IPS-11a (cell line): ENCODE data around the gene ATOH8.

Experiments used
- H3K4me3 ChIP-seq: one replicate; pipeline ENCODE4 v1.5.1; 2013; ENCODE audit warnings: low read depth, low read length, control low read depth

ATOH8 gene

GRCh38 chr2:85770369-85770768 is 16.6 kb downstream of the ATOH8 start:
- H3K4me3 ChIP-seq = no peak overlapping the region

DNA sequence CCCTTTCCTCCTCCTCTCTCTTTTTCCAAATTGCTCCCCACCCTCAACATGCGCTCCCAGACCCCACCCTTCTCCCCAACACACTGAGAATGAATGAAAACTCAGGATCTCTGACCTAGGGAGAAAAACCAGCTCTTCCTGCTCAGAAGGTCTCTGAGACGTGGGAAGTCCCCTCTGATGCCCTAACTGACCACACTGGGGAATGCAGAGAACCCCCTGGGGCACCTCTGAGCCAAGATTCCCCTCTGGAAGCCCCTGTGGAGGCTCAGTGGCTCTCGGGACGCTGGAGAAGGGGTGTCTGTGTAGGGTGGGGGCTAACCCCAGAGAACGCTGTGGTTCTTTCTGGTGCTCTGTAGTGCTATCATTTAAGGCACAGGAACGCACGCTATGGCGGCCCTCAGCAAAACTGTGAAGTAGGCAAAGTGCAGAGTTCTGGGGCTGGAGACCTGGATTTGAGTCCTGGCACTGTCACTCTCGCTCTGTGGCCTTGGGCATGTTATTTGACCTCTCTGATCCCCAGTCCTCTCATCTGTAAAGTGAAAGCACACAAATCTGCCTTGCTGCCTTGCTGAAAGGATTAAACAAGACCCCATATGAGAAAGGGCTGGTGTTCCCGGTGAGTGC is 17.1 kb downstream of the ATOH8 start:
- no peak overlapping the region for H3K4me3 ChIP-seq

DNA sequence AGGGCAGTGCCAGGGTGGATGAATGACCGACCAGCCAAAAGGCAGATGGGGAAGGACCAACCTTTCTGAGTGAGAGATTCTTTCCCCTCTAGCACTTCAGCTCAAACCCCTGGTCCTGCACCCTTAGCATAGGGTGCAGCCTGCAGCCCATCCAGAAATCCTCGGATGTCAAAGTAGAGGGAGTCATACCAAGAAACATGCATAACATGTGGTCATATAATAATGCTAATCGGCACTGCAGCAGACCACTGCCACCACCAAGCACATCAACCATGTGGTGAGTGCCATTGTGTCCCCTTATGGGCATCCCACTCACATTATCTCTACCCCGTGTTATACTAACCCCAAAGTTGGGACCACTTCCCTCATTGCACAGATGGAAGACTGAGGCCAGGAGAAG is 17.7 kb downstream of the ATOH8 start:
- no peak overlapping the region for H3K4me3 ChIP-seq

- no peak overlapping the region for H3K4me3 ChIP-seq
Measured at GRCh38 chr2:85772019-85772745, 18.4 kb downstream of the ATOH8 start.

GRCh38 chr2:85772841-85773491 is 19.2 kb downstream of the ATOH8 start:
- H3K4me3 ChIP-seq = no peak overlapping the region

GRCh38 chr2:85773692-85774091 is 19.9 kb downstream of the ATOH8 start:
- no peak overlapping the region for H3K4me3 ChIP-seq

GRCh38 chr2:85774126-85774978 is 20.6 kb downstream of the ATOH8 start:
- no peak overlapping the region for H3K4me3 ChIP-seq

DNA sequence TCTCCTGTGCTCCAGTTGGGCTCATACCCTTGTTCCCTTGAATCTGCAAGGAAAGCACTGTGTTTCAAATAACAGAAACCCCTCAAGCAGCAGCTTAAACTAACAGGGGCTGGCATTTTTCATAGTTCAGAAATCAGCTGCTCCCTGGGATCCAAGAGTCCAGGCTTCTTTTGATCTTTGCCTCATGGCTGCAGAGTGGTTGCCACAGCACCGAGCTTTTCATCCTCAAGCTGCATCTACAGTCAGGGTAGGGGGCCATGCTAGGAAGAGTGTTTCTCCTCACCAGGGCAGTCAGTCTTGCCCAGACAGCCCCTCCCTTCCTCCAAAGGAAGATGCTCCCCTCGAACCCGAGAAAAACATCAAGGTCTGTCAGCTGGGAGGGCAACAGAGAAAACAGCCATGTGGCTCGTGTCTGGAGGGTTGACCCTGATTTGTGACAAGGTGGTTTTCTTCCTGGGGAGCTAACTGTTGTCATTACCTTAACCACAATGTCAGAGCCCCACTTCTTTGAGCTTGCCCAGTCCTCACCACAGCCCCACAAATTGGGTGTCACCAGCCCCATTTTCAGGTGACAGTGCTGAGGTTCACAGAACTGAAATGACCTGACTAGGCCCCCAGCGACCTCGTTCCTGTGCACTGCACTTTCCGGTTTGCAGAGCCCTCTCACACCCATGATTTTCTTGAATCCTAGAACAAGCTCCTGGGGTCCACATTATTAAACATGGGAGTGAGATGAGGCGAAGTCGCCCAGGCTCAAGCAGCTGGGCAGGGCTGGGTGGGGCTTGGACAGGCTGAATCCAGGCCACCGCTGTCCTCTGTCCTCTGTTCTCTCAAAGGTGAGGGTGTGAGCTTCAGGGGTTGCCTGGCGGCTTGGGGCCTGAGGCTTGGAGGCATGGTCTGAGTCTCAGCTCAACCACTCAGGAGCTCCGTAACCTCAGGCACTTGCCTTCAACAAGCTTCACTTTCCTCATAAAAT is 21.9 kb downstream of the ATOH8 start:
- no peak overlapping the region for H3K4me3 ChIP-seq

- no peak overlapping the region for H3K4me3 ChIP-seq
Measured at GRCh38 chr2:85776672-85777071, 22.9 kb downstream of the ATOH8 start.

- no peak overlapping the region for H3K4me3 ChIP-seq
Measured at GRCh38 chr2:85777441-85777861, 23.7 kb downstream of the ATOH8 start.

- no peak overlapping the region for H3K4me3 ChIP-seq
Measured at GRCh38 chr2:85778646-85779379, 25.0 kb downstream of the ATOH8 start.

DNA sequence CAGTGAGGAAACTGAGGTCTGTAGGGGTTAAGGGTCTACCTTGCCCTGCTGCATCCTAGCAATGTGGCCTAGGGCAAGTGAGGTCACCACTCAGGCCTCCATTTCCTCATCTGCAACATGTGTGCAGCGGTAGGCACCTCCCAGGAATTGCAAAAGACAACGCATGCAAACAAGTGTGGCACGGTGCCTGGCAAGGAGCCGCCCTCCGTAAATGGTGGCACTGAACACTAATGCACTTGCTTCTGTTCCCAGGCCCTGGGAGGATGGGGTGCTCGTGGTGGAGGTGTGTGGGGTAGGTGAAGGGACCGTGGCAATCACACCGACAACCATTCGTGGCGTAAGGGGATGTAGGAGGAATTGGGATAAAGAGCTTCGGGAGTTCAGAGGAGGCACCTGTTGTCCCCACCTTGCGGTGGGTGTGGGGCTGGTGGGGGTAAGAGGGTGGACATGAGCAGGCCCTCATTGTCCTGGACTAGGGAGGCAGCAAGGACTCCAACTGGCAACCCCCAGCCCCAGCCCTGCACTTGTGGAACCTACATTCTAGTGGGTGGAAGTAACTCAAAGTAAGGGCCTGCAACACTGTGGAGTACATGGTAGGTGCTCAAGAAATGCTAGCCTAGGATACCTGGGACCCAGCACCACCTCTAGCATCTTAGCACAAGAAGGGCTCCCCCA is 26.0 kb downstream of the ATOH8 start:
- H3K4me3 ChIP-seq = no peak overlapping the region

GRCh38 chr2:85780316-85781012 is 26.7 kb downstream of the ATOH8 start:
- H3K4me3 ChIP-seq = no peak overlapping the region

DNA sequence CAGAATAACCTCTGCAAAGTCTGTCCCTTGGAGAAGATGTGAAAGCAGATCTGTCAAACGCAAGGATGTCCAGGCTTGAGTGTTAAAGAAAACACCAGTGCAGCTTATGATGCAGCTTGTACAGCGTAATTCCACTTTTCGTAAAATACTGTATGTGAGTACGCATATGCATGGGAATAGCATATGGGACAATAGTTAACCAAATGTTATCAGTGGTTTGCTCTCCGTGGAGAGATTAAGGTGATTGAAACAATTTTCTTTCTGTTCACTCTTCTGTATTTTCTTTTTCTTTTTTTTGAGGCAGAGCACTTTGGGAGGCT is 27.2 kb downstream of the ATOH8 start:
- H3K4me3 ChIP-seq = no peak overlapping the region

DNA sequence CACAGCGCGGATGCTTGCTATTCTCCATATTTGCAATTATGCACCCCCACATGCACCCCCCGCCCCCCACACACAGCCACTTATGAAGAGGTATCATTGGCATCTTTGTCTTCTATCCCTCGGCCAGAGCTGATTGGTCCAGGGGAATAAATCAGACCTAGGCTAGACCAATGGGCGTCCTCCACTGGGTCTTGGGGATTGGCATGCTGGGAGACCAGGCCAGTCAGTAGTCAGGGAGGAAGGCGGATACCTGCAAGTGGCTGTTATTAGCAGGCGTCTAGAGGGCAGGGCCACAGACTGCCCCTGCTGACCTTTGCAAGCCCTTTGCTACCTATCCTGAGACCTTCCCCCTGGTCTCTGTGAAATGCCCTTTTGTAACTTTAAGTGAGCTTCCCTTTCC is 30.0 kb downstream of the ATOH8 start:
- no peak overlapping the region for H3K4me3 ChIP-seq

DNA sequence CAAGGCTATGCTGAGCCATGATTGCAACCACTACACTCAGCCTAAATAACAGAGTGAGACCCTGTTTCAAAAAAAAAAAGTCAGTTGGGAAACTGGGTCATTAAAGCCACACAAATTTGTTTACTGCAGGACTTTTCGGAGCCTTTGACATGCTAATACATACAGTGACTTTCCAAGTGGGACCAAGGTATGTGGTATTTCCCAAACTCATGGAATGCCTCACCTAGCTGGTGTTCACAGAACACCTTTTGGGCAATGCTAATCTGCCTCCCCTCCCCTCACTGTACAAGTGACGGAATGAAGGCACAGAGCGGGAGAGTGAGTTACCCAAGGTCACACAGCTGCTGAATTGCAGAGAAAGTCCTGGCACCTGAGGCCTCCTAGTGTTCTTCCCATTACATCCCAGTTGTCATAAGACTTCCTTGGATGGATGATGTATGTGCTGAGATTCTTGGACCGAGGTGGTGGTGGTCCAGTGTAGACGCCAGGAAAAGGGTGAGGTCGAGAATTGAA is 30.7 kb downstream of the ATOH8 start:
- H3K4me3 ChIP-seq = no peak overlapping the region

GRCh38 chr2:85785027-85785822 is 31.4 kb downstream of the ATOH8 start:
- no peak overlapping the region for H3K4me3 ChIP-seq
